GM19035 (cell line): ENCODE data around the gene TRIM65.
"Not testable (repeated sequence)": the region's sequence is repeated elsewhere in the genome, so short reads cannot be mapped to it uniquely, and the experiment has no call there.

Experiments used
- ATAC-seq: cut with Tn5 transposase; IDR thresholded peaks from one replicate; pipeline ENCODE4 v1.9.1; 2021; ENCODE audit not compliant: unreplicated experiment

TRIM65 gene

DNA sequence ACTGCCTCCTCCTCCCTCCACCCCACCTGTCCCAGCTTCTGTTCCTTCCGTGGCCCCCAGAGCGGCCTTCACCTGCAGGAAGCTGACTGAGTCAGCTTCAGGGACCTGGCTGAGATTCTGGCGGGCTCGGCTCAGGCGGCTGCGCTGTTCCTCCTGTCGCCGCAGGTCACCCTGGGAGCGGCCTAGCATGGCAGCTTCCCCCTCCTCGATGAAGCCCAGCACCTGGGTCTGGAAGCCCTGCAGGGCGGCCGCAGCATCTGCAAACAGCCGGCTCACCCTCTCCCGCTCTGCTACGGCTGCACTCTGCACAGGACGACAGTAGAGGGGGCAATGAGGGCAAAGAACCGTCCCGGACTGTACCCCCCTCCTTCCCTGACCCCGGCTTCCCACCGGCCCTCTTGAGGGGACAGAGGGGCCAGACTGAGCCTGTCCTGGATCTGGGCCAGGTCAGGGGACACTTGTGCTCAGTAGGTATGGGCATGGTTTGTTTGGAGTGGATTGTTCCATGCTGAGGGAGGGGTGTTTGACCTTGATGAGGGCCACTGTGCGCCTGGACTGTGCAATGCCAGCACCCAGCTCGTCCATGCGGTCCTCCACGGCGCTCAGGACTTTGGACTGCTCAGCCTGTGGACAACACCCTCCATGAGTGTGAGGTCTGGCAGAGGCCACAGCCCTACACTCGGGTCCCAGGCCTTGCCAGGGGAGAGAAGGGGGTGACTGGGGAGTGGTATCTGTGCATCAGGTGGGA lies 20.4 kb downstream of the TRIM65 start:
- ATAC-seq: no peak

- no peak for ATAC-seq
These were observed 20.9 kb downstream of the TRIM65 start for GRCh38 chr17:75875940-75876189.

DNA sequence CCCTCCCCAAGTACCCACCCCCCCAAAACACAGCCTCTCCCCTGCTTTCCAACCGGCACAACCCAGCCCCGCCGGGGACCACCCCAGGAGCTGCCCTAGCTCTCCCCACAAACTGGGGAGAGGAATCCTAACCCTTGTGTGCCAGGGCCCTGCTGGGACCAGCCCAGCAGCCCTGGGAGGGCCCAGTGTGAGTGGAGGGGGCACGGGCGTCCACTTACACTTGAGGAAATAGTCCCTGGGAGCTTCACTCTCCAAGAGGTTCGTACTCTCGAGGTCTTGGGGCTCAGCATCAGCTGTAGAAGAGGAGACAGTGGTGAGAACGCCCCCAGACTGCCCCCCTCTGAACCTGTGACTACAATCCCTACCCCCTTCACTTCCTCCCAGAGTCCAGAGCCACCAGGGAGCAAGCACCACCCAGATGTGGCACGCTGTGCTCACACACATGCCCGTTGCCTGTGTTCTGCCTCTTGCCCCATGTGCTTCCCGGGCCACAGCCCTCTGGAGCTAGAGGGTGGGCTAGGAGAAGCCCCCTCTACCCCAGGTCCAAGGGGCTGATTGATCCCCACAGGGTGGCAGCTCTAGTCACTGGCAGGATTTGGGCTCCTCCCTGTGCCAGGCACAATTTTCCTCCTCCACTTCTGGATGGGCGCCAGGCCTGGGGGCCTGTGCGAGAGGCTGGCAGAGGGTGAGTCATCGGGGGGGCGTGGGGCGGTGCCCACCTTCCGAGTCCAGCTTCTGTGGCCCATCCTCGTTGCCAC lies 21.4 kb downstream of the TRIM65 start:
- no peak for ATAC-seq

GRCh38 chr17:75874323-75875181 lies 22.2 kb downstream of the TRIM65 start:
- no peak for ATAC-seq

- no peak for ATAC-seq
These were observed 23.0 kb downstream of the TRIM65 start for GRCh38 chr17:75873587-75874322.

DNA sequence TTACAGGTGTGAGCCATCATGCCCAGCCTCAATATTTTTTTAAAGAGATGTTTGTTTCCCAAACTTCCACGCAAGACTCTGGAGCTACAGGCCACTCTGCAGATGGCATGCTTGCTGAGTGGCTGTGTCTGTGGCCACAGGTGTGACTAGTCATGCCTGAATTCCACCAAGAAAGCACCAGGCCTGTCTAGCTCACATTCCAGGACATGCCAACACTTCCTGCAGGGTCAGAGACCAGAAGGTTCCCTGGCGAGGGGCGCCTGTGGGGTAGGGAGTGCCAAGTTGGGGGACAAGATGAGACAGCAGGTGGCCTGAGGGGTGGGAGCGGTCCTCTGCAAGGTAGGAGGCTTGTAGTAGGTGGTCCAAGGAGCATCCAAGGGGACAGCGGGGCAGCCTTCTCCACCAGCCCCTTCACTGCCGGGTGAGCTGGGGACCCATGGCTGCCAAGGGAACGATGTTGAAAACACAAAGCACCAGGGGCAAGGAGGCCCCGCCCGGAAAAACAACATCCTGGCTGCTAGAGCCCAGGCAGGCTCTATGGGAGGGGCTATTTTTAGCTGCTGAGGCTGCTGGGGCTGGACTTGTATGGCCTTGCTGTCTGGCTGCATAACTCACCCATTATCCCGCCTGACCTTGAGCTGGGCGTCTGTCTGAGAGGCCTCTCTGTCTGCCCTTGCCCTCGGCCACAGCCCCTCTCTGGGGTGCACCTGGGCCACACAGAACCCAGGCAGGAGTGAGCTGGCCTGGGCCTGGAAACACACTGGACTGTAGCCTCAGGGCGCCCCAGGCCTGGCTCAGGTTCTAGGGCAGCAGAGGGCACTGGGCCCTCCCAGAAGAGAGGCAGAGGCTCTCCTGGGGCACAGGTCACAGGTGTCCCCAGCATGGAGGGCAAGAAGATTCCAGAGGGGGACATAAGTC lies 24.1 kb downstream of the TRIM65 start:
- no peak for ATAC-seq

DNA sequence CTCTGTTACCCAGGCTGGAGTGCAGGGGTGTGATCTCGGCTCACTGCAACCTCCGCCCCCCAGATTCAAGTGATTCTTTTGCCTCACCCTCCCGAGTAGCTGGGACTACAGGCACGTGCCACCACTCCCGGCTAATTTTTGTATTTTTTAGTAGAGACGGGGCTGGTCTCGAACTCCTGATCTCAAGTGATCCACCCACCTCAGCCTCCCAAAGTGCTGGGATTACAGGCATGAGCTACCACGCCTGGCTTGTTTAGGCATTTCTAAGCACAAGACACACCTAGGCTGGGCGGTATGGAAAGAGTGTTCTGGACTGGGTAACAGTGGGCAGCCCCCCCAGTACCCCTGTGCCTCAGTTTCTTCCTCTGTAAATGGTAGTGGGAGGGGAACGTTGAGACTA lies 26.5 kb downstream of the TRIM65 start:
- not testable (repeated sequence) for ATAC-seq

DNA sequence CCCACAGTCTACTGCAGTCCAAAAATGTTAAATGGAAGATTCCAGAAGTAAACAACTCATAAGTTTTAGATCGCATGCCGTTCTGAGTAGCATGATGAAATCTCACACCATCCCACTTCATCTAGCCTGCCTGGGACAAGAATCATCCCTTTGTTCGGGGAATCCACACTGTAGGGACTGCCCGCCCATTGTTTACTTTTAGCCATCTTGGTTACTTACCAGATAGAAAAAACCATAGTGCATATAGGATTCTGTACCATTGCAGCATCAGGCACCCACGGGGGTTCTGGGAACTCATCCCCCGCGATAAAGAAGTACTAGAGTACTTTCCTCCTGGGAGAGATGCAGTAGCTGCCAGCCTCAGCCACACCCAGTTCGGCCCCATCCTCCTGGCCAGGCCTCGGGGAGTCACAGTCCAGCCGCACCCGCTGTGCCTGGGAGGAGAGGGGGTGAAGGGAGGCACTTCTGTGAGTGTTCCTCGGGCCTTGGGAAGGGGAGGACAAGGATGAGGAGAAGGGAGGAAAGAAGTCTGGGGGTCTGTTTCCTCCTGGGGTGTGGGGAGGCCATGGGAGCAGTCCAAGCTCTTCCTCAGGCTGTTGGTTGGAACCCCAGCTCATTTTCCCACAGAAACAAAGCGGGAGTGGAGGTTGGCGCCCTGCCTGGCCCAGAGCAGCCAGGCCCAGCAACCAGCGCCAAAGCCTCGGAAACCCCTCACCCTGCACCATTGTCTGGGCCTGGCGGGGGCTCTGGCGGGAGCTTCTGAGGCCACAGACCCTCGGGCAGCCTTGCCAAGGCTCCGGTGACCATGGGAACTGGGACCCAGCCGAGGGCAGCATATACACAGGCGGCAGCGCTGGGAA lies 27.2 kb downstream of the TRIM65 start:
- ATAC-seq: no peak

DNA sequence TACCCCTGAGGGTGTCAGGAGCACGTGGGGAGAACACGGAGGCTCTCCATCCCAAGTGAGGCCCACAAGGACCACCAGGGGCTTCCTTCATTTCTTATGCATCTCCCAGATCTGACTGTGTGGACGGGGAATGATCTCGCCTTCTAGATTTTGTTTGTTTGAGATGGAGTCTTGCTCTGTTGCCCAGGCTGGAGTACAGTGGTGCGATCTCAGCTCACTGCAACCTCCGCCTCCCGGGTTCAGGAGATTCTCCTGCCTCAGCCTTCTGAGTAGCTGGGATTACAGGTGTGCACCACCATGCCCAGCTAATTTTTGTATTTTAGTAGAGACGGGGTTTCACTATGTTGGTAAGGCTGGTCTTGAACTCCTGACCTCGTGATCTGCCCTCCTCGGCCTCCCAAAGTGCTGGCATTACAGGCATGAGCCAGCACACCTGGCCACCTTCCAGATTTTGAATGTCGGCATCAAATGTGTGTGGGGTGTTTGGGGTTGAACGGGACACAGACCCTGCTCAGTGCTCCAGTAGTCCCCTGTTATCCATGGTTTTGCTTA lies 27.9 kb downstream of the TRIM65 start:
- not testable (repeated sequence) for ATAC-seq

DNA sequence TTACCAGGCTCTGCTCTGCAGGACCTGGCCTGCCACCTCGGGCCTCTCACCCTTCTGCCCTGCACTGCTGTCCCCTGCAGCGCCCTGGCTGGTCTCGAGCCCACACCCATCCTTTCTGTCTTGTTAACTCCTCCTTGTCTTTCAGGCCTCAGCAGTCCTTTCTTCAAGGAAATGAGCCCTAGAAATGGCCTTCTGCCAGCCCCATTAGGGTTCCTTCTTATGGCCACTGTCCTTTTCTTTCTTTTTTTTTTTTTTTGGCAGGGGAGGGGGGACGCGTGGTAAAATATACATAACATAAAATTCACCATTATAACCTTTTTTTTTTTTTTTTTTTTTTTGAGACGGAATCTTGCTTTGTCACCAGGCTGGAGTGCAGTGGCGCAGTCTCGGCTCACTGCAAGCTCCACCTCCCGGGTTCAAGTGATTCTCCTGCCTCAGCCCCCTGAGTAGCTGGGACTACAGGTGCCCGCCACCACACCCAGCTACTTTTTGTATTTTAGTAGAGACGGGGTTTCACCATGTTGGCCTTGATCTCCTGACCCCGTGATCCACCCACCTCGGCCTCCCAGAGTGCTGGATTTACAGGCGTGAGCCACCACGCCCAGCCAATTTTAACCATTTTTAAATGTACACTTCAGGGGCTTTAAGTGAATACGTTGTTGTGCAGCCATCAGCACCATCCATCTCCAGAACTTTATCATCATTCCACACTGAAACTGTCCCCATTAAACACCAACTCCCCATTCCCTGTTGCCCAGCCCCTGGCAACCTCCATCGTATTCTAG lies 31.2 kb downstream of the TRIM65 start:
- not testable (repeated sequence) for ATAC-seq

DNA sequence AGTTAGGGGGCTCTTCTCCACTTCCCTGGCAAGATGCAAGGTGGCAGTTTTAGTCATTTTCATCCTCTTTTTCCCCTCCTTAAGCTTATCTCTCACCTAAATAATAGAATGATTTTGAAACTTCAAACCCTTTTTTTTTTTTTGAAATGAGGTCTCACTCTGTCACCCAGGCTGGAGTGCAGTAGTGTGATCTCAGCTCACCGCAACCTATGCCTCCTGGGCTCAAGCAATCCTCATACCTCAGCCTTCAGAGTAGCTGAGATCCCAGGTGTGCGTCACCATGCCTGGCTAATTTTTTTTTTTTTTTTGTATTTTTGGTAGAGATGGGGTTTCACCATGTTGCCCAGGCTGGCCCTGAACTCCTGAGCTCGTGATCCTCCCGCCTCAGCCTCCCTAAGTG lies 31.9 kb downstream of the TRIM65 start:
- ATAC-seq: peak; percentile 16

- ATAC-seq: peak; percentile 81
These were observed 32.3 kb downstream of the TRIM65 start for GRCh38 chr17:75864448-75864871.

GRCh38 chr17:75861927-75862317 lies 34.8 kb downstream of the TRIM65 start:
- no peak for ATAC-seq

DNA sequence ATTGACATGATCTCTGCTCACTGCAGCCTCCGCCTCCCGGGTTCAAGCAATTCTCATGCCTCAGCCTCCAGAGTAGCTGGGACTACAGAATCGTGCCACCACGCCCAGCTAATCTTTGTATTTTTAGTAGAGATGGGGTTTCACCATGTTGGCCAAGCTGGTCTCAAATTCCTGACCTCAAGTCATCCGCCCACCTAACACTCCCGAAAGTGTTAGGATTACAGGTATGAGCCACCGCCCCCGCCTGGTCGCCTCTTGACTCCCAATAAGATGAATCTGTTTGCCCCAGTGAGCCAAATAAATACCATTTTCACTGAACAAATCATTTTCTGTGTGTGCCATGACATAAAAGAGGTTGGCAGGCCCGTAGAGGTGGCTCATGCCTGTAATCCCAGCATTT lies 37.4 kb downstream of the TRIM65 start:
- not testable (repeated sequence) for ATAC-seq

- no peak for ATAC-seq
These were observed 40.5 kb downstream of the TRIM65 start for GRCh38 chr17:75856062-75856756.

DNA sequence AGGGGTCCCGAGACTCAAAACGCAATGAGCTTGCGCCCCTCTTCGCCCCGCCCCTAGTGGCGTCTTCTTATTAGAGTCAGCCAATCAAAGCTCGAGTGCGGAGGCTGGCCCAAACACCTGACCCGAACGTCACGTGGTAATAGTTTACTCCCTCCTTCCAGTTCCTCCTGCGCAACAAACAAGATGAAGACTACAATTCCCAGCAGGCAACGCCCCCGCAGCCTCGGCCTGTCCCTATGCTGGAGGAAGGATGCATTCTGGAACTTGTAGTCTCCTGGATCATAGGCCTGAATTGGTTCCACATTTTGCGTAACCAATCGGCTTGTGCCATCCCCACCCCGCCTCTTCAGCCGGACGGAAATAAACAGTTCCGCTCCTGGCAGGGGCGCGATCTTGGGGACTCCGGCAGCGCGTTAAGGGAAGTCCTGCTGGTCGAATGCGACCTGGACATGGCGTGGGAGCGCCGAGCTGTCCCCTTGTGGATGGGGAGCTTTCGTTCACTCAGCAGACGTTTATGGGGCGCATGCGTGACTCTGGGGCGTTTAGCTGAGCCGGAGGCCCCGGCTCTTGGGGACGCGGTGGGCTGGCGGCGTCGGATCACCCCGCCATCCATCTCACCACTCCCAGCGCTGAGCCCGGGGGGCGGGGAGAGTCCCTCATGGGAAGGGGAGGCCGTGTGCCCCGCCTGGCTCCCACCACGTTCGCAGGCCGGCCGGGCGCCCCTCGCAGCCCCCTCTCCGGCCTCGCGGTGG lies 41.3 kb downstream of the TRIM65 start, which contains the start of gene WBP2:
TSS of gene WBP2 (minus strand) at position 26 of the 752 bp plus-strand sequence. CDS start 38 bp downstream, outside the sequence.
- ATAC-seq: peak; percentile 89
